Vagina (tissue), 2 donors: Measurements from ENCODE around the gene IGFBP2. TPM values are rescaled to one million over a fixed set of nuclear protein-coding genes. Genes with fewer than 3 reads are reported as not detected.

Experiments used
- DNase-seq, 2 donors: peaks; one replicate each; pipeline ENCODE4 v3.0.0-alpha.2; 2017; ENCODE audit errors: extremely low spot score in 2 of 2
- H3K27ac ChIP-seq: fragments of 200-600 bp; sonication (generic); one replicate; pipeline ENCODE4 v1.5.1; 2019
- H3K27me3 ChIP-seq: fragments of 200-600 bp; sonication (generic); one replicate; pipeline ENCODE4 v1.5.1; 2019
- H3K36me3 ChIP-seq, 2 donors: fragments of 200-600 bp; sonication (generic); one replicate each; pipeline ENCODE4 v1.5.1; 2017 to 2019
- H3K4me1 ChIP-seq: fragments of 200-600 bp; sonication (generic); one replicate; pipeline ENCODE4 v1.5.1; 2019
- H3K4me3 ChIP-seq, 2 donors: fragments of 200-600 bp; sonication (generic); 1 replicate in 1 of 2; 2 replicates in 1 of 2; pipeline ENCODE4 v1.5.1; 2016 to 2019
- H3K9me3 ChIP-seq: fragments of 200-600 bp; sonication (generic); one replicate; pipeline ENCODE4 v1.5.1; 2019
- CTCF ChIP-seq, 3 experiments: fragments of 450-650 bp in 2 of 3; fragments of 200-600 bp in 1 of 3; sonication (generic) in 1 of 3; IDR thresholded peaks; one replicate each; pipeline ENCODE4 v1.5.1; 2017 to 2019; ENCODE audit warnings: antibody characterized with exemption in 3 of 3, mild to moderate bottlenecking in 2 of 3, moderate library complexity in 2 of 3
- POLR2A ChIP-seq, 2 donors: fragments of 450-650 bp; IDR thresholded peaks; one replicate each; pipeline ENCODE4 v1.6.1; 2017; ENCODE audit warnings: antibody characterized with exemption in 2 of 2, mild to moderate bottlenecking in 2 of 2, moderate library complexity in 2 of 2
- POLR2AphosphoS5 ChIP-seq, 2 donors: sonication (generic); formaldehyde crosslinking; IDR thresholded peaks; one replicate each; pipeline ENCODE4 v1.9.0; 2017; ENCODE audit warnings: antibody characterized with exemption in 2 of 2, mild to moderate bottlenecking in 2 of 2, low read depth in 1 of 2; ENCODE audit not compliant: insufficient read depth in 1 of 2
- intact Hi-C: fragments of 100-400 bp; cut with DNase I; formaldehyde crosslinking; loops from one replicate; pipeline ENCODE4 v1.15.1; 2023
- total RNA-seq: library from RNA; depleted of rRNA; stranded (reverse); fragments of >200 nt; gene quantifications from one replicate; pipeline ENCODE4 v1.2.3, GENCODE V29; 2016

Gene IGFBP2
- total RNA-seq, 1 donor from 2014 or later = 82.7 TPM

- Histone ChIP-seq H3K9me3 (no peaks in the 10 kb centered on the region), H3K27me3 (no peaks in the 10 kb centered on the region), H3K4me1 (peaks cover 10% of the 10 kb centered on the region), H3K4me3 (no peak overlapping the region), H3K27ac (peak overlapping the region; percentile 18), H3K36me3 (peaks cover 0 to 13% of the 10 kb centered on the region in 2 donors)
- no peak for DNase-seq
- intact Hi-C loops = no loop called here
- TF ChIP-seq CTCF (IDR thresholded peaks at IDR 0.05) = no peak
- peak in 1 of 2 donors; percentile 17 for TF ChIP-seq POLR2AphosphoS5 (IDR thresholded peaks at IDR 0.05; ENCODE audit: insufficient read depth in 1 of 2, low read depth in 1 of 2)
These were observed 37.3 kb downstream of the IGFBP2 start for GRCh38 chr2:216670266-216671080.

DNA sequence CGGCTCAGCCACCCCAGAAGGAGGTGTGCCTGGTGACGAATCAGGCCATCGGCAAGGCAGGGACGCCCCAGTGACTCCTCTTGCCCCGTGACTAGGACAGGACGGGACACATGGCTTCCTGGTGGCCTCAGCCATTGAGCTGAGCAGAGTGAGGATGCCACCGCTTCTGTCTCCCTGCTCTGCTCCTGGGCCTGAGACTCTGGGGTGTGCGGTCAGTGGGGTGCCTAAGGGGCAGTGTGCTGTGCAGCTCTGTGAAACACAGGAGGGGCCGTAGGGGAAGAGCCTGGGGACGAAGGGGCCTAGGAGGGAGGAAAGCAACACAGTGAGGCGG lies 37.8 kb downstream of the IGFBP2 start:
- peak overlapping the region; percentile 18 for H3K27ac ChIP-seq
- no peak for DNase-seq
- H3K27me3 ChIP-seq = no peaks in the 10 kb centered on the region
- H3K4me3 ChIP-seq = no peak overlapping the region
- peaks cover 0 to 19% of the 10 kb centered on the region in 2 donors for H3K36me3 ChIP-seq
- TF ChIP-seq CTCF (IDR thresholded peaks at IDR 0.05) = no peak
- TF ChIP-seq POLR2A (IDR thresholded peaks at IDR 0.05) = no peak
- no peak for TF ChIP-seq POLR2AphosphoS5 (IDR thresholded peaks at IDR 0.05; ENCODE audit: insufficient read depth in 1 of 2, low read depth in 1 of 2)
- H3K4me1 ChIP-seq = peaks cover 5% of the 10 kb centered on the region
- no peaks in the 10 kb centered on the region for H3K9me3 ChIP-seq
- intact Hi-C loops = no loop called here

DNA sequence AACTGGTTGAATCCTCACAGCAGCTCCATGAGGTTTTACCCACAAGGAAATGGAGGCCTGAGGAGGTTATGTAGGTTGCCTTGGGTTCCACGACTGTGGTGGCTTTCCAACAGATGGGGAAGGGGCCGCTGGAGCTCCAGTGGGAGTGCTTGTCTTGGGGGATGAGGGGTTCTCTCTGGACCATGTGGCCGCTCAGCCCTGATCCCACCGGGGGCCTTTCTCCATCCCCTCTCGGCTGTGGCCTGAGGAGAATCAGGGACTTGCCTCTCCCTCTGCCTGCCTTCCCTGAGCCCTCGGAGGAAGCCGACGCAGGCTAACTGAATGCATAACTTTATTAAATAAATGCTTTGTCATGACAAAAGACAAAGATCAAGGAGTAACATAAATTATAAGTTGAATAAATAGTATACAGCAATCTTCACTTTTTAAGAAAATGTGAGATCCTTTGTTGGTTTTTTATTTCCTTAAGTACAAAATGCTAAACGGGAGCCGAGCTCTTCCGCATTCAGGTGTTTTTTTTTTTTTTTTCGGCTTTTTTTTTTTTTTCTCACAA lies 38.6 kb downstream of the IGFBP2 start:
- H3K9me3 ChIP-seq = no peaks in the 10 kb centered on the region
- no peak overlapping the region for H3K4me3 ChIP-seq
- intact Hi-C loops = no loop called here
- no peak overlapping the region for H3K27ac ChIP-seq
- DNase-seq = no peak
- no peaks in the 10 kb centered on the region for H3K27me3 ChIP-seq
- peaks cover 0 to 24% of the 10 kb centered on the region in 2 donors for H3K36me3 ChIP-seq
- TF ChIP-seq POLR2A (IDR thresholded peaks at IDR 0.05) (no peak), POLR2AphosphoS5 (IDR thresholded peaks at IDR 0.05; ENCODE audit: insufficient read depth in 1 of 2, low read depth in 1 of 2) (no peak), CTCF (IDR thresholded peaks at IDR 0.05) (no peak)
- H3K4me1 ChIP-seq = no peaks in the 10 kb centered on the region

- H3K36me3 ChIP-seq = peaks cover 0 to 28% of the 10 kb centered on the region in 2 donors
- DNase-seq = no peak
- no peaks in the 10 kb centered on the region for H3K9me3 ChIP-seq
- H3K27me3 ChIP-seq = no peaks in the 10 kb centered on the region
- intact Hi-C loops = no loop called here
- no peaks in the 10 kb centered on the region for H3K4me1 ChIP-seq
- no peak overlapping the region for H3K4me3 ChIP-seq
- H3K27ac ChIP-seq = peak overlapping the region; percentile 31
- TF ChIP-seq POLR2A (IDR thresholded peaks at IDR 0.05) (no peak), POLR2AphosphoS5 (IDR thresholded peaks at IDR 0.05; ENCODE audit: insufficient read depth in 1 of 2, low read depth in 1 of 2) (no peak), CTCF (IDR thresholded peaks at IDR 0.05) (no peak)
These were observed 39.2 kb downstream of the IGFBP2 start for GRCh38 chr2:216672466-216672865.

DNA sequence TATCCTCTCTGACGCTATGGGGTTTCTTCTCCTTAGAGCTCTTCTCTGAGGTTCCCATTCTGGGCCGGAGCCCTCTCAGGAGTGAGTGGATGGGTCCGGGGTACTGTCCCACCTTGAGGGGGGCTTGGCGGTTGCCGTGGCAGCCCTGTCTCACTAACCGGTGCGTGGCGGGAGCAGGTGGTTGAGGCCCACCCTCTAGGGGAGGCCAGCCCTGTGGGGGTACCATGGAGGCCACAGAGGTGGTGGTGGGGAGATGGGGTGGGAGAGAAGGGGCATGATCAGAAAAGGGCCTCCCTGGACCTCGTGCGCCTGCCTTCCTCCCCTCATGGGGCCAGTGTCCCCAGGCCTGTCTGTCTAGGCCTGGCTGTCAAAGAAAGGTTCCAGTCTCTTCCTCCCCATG lies 39.8 kb downstream of the IGFBP2 start:
- peaks cover 4 to 34% of the 10 kb centered on the region in 2 donors for H3K36me3 ChIP-seq
- no peaks in the 10 kb centered on the region for H3K27me3 ChIP-seq
- DNase-seq = no peak
- H3K4me1 ChIP-seq = no peaks in the 10 kb centered on the region
- TF ChIP-seq POLR2AphosphoS5 (IDR thresholded peaks at IDR 0.05; ENCODE audit: insufficient read depth in 1 of 2, low read depth in 1 of 2) = peak in 1 of 2 donors; percentile 23
- no peak for TF ChIP-seq POLR2A (IDR thresholded peaks at IDR 0.05)
- peak overlapping the region; percentile 31 for H3K27ac ChIP-seq
- H3K4me3 ChIP-seq = no peak overlapping the region
- intact Hi-C loops = no loop called here
- no peaks in the 10 kb centered on the region for H3K9me3 ChIP-seq
